MCF 10A (cell line): ENCODE measurements around the gene COL16A1. TPM values are rescaled to one million over a fixed set of nuclear protein-coding genes. Genes with fewer than 3 reads are reported as not detected.

Experiments
- BruUV-seq: library from RNA; stranded (reverse); fragments of 400-500 nt; replicated peaks from 2 replicates; lab custom pipeline; 2021; lab: Mats Ljungman, UMichigan
- CTCF ChIA-PET: fragments of 300-600 bp; sonication (Branson Sonifier 250); formaldehyde crosslinking; extraction: SDS; loops from one replicate; lab custom pipeline; 2021; ENCODE audit warnings: antibody characterized with exemption, inconsistent platforms; lab: Yijun Ruan, JAX
- POLR2A ChIA-PET: fragments of 300-600, 350-650 bp; sonication (Branson Sonifier 250); formaldehyde crosslinking; extraction: SDS; loops from one replicate; lab custom pipeline; 2020; ENCODE audit warnings: antibody characterized with exemption, inconsistent platforms; lab: Yijun Ruan, JAX
- DNase-seq: peaks from one replicate; pipeline ENCODE4 v3.0.0-alpha.2; 2018; ENCODE audit not compliant: unreplicated experiment
- H3K27ac Mint-ChIP-seq: one replicate; pipeline ENCODE4 v1.8.0; 2022; ENCODE audit warnings: mild to moderate bottlenecking, low read depth, mixed read lengths; ENCODE audit not compliant: unreplicated experiment
- H3K27me3 Mint-ChIP-seq: one replicate; pipeline ENCODE4 v1.8.0; 2022; ENCODE audit warnings: mixed read lengths; ENCODE audit not compliant: insufficient read depth, unreplicated experiment
- H3K36me3 Mint-ChIP-seq: one replicate; pipeline ENCODE4 v1.8.0; 2022; ENCODE audit warnings: mild to moderate bottlenecking, moderate library complexity, mixed read lengths; ENCODE audit not compliant: insufficient read depth, unreplicated experiment
- H3K4me1 Mint-ChIP-seq: one replicate; pipeline ENCODE4 v1.8.0; 2022; ENCODE audit warnings: mixed read lengths; ENCODE audit not compliant: insufficient read depth, unreplicated experiment
- H3K4me3 Mint-ChIP-seq: one replicate; pipeline ENCODE4 v1.8.0; 2022; ENCODE audit warnings: mild to moderate bottlenecking, moderate library complexity, mixed read lengths; ENCODE audit not compliant: unreplicated experiment
- H3K9me3 Mint-ChIP-seq: one replicate; pipeline ENCODE4 v1.8.0; 2022; ENCODE audit warnings: mixed read lengths; ENCODE audit not compliant: unreplicated experiment
- intact Hi-C: fragments of 100-400 bp; cut with micrococcal nuclease; formaldehyde crosslinking; loops from 2 replicates; pipeline ENCODE4 v1.14.1; 2022
- total RNA-seq: library from RNA; stranded (reverse); gene quantifications from 2 replicates; pipeline ENCODE4 v1.2.3, GENCODE V29; 2022
- TF ChIP-seq, protein P1 (sequence below): fragments of 200-600 bp; IDR thresholded peaks from one replicate; pipeline ENCODE4 v1.8.0; 2022; ENCODE audit warnings: antibody characterized with exemption, mild to moderate bottlenecking; ENCODE audit not compliant: unreplicated experiment

COL16A1 gene
- total RNA-seq, 1 experiment from 2014 or later = 42.1 TPM

GRCh38 chr1:31652891-31653499 lies 50.8 kb downstream of the COL16A1 start:
- BruUV-seq = no TSS peak
- no peak overlapping the region for H3K27ac Mint-ChIP-seq

DNA sequence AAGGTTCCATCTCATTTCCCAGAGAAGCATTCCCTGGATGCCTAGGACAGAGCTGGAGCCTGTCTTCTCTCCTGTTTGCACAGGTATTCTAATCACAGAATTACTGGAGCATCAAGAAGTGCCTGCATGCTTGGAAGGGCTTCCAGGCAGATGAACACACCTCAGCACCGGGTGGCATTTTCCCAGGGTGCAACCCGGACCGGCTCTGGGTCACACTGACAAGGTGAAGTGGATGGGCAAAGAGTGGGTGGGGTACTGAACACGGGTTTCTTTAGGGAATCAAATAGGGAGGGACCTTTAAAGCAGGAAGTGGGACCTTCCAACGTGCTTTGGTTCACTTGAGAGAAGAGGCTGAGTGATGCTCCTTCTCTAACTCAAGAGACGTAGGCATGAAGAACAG lies 52.1 kb downstream of the COL16A1 start:
- intact Hi-C loops = no loop called here
- TF ChIP-seq, protein P1, sequence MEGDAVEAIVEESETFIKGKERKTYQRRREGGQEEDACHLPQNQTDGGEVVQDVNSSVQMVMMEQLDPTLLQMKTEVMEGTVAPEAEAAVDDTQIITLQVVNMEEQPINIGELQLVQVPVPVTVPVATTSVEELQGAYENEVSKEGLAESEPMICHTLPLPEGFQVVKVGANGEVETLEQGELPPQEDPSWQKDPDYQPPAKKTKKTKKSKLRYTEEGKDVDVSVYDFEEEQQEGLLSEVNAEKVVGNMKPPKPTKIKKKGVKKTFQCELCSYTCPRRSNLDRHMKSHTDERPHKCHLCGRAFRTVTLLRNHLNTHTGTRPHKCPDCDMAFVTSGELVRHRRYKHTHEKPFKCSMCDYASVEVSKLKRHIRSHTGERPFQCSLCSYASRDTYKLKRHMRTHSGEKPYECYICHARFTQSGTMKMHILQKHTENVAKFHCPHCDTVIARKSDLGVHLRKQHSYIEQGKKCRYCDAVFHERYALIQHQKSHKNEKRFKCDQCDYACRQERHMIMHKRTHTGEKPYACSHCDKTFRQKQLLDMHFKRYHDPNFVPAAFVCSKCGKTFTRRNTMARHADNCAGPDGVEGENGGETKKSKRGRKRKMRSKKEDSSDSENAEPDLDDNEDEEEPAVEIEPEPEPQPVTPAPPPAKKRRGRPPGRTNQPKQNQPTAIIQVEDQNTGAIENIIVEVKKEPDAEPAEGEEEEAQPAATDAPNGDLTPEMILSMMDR = no peak
- H3K27ac Mint-ChIP-seq = no peak overlapping the region
- H3K9me3 Mint-ChIP-seq = no peaks in the 10 kb centered on the region
- DNase-seq = no peak
- ChIA-PET CTCF (interaction anchor here (0.7 to 2.3 kb wide), 3 partner anchors 13 to 282 kb away, joined by 5 to 24 read pairs (median 5); no protein-coding TSS in a partner anchor), POLR2A (interaction anchor here (0.7 to 2.2 kb wide), 4 partner anchors 13 to 137 kb away, joined by 3 to 7 read pairs (median 6); no protein-coding TSS in a partner anchor)
- H3K36me3 Mint-ChIP-seq = peaks cover 12% of the 10 kb centered on the region
- BruUV-seq = no TSS peak
- H3K4me3 Mint-ChIP-seq = no peak overlapping the region
- H3K27me3 Mint-ChIP-seq = no peaks in the 10 kb centered on the region
- no peaks in the 10 kb centered on the region for H3K4me1 Mint-ChIP-seq

More at GRCh38 chr1:31652891-31653499, 50.8 kb downstream of the COL16A1 start:
- Mint-ChIP-seq H3K9me3 (no peaks in the 10 kb centered on the region), H3K4me1 (no peaks in the 10 kb centered on the region), H3K4me3 (no peak overlapping the region), H3K36me3 (peaks cover 25% of the 10 kb centered on the region), H3K27me3 (no peaks in the 10 kb centered on the region)
- DNase-seq = no peak
- intact Hi-C loops = no loop called here
- ChIA-PET POLR2A (interaction anchor here (0.6 to 2.5 kb wide), 2 partner anchors 8 to 47 kb away, joined by 3 to 10 read pairs; partner anchors contain the start of gene PEF1), CTCF (no interaction called here)
- TF ChIP-seq, protein P1 = no peak

GRCh38 chr1:31651089-31651420 lies 52.8 kb downstream of the COL16A1 start:
- no peak for DNase-seq
- H3K36me3 Mint-ChIP-seq = peaks cover 6% of the 10 kb centered on the region
- H3K27me3 Mint-ChIP-seq = no peaks in the 10 kb centered on the region
- H3K4me3 Mint-ChIP-seq = no peak overlapping the region
- intact Hi-C loops = no loop called here
- ChIA-PET CTCF (interaction anchor here (0.7 to 2.3 kb wide), 4 partner anchors 13 to 281 kb away, joined by 5 to 24 read pairs (median 5); no protein-coding TSS in a partner anchor), POLR2A (interaction anchor here (0.7 to 2.2 kb wide), 6 partner anchors 8 to 137 kb away, joined by 3 to 7 read pairs (median 6); no protein-coding TSS in a partner anchor)
- H3K4me1 Mint-ChIP-seq = no peaks in the 10 kb centered on the region
- TF ChIP-seq, protein P1 = no peak
- H3K27ac Mint-ChIP-seq = no peak overlapping the region
- no TSS peak for BruUV-seq
- H3K9me3 Mint-ChIP-seq = no peaks in the 10 kb centered on the region
